ENCODE measurements around the gene CFAP53.

CFAP53 gene

DNA sequence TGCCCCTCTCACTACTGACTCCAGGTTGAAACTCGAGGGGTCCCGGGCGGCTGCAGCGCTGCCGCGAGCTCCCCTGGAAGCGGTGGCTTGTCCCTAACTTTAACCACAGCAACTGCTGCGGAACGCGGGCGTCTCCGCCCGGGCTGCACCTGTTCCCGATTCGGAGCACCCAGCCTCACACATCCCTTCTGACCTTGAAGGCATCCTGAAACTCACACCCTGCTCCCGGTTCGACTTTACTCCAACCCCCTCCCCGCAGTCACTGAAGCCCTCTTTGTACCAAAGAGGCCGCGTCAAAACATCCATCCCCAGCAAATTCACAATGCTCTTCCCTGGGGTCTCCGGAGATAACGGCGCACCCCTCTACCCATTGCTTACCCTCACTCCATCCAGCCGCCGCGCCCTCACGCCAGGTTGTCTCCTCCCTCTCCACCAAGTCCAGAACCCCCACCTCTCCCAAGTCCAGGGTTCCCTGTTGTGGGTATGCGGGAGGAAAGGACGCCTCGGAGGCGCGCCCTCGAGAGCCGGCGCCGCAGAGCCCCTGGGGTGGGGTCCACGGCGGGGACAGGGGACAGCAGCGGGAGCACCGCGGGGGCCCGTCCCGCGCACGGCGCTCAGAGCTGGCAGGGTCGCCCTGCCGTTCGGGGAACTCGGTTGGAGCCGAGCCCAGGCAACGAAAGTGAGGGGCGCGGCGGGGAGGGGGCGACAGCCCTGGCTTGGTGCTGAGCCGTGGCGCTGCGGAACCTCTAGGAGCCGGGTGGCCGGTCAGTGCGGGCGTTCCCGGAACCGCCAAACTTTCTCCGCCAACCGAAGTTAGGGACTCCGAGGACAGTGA, 72.3 kb downstream of the CFAP53 start:
- peak; percentile 83 for DNase-seq

DNA sequence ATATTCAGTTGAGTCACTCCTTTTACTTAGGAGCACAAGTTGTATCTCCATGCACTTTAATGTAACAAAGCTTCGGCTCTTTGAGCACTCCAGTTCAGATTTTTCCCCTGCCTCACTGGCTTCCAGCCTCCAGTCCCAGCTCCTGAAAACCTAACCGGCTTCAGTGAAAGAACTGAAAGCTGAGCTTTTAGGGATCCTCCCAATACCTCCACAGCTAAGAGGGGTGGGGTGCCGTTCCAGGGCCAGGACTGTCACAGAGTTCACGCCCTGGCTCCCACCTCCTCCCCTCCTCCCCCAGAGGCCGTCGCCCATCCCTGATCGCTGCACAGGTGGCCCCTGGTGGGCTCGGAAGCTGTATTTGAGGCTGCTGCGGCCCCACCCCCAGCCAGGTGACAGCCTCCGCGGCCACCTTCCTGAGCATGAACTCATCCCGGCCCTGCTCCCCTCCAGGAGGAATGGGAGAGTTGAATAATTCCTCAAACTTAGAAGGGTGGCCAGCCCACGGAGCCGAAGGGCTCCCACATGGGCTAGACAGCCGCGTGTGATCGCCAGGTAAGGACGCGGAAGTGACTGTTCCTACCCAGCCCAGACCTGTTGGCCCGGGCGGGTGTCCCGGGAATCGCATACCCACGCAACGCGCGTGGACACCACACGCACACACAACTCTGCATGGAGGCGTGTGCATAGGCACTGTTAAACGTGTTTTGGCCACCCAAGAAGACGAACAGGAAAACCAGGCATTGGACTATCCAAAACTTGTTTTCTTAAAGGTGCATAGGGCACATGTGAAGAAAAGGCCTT, 73.1 kb downstream of the CFAP53 start:
- peak; percentile 88 for DNase-seq

DNA sequence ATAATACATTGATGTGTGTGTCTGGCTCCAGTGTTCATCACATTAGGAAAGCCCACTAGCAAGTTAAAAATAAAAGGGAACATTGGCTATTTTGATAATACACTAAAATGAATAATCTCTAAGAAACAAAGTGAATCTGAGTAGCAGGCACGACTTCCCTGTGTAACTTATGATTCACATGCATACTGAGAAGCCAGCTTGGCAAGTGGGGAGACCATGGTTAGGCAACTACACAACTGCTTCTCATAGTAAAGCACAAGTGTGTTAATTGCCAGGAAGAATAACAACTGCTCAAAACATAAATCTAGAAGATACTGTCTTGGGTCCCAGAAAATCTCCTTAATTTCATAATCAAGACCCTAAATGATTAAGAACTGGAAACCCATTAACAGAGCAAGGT, 75.4 kb downstream of the CFAP53 start:
- peak; percentile 54 for DNase-seq

DNA sequence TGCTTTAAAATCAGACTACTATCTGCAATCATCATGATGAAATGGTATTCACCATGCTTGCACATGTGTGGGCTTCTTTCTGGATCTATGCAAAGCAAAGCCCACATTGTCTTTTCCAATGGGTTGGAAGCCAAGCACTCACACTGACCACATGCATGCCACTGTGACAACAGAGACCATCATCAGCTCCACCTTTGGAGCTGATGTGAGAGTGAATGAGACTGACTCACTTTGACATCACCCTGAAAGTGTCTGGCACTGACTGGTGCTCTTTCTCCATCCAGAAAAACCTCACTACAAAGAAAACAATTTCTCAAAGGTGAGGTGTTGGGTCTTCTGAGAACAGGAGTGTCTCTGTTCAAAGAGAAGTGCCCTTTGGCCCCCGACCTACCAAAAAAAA, 76.1 kb downstream of the CFAP53 start:
- DNase-seq: peak; percentile 62

DNA sequence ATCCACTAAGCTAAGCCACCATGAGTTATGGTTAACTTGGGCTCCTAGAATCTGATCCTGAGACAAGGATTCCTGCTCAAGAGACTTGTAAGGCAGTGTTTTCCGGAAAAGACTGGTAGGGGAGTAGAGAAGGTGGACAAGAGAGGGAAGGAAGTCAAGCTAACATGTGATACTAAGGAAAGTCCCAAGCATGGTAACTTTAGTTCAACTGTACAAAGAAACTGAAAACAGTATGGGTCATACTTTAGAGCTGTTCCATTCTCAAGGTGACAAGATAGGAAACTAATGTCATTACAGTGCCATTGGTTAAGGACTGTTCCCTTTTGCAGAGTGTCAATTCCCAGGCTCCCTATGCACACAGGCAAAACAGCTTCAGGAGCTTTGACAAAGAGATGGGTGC, 77.1 kb downstream of the CFAP53 start:
- DNase-seq: no peak

DNA sequence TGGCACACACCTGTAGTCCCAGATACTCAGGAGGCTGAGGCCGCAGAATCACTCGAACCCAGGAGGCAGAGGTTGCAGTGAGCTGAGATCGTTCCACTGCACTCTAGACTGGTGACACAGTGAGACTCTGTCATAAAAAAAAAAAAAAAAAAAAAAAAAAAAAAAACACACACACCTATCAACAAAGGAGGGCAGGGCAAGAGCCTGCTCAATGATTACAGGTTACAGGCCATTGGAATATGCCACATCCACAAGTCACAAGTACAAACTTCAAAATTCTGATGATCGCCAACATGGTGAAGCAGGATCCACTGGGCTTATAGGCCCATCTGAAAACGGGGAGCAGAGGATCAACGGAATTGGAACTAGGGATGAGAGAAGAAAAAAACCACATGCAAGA, 77.6 kb downstream of the CFAP53 start:
- no peak for DNase-seq

DNA sequence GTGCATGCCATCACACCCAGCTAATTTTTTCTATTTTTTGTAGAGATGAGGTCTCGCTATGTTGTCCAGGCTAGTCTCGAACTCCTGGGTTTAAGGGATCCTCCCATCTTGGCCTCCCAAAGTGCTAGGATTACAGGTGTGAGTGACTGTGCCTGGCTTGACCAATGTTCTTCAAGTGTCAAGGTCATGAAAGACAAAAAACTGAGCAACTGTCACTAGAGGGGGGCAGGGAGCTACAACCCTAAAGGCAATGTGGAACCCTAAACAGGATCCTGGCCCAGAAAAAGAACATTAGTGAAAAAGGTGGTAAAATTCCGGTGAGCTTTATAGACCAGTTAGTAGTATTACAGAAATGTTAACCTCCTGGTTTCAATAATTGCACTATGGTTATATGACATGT, 78.6 kb downstream of the CFAP53 start:
- DNase-seq: no peak

DNA sequence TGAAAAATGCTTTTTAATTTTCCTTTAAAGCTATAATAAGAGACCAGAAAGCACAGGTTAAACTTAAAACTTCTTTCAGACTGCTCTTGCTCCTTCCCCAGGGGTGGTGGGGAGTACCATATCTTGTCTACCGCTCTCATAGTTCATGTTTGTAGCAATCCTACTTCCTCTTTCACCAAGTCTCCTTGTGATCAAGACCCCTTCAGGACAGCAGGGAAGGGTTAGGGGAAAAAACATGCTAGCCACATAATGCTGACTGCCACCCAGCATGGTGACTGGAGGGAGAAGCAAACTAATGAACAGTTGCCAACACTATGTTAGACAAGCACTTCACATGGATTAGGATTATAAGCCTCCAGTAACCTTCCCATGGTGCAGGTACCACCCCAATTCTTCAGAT, 79.9 kb downstream of the CFAP53 start:
- no peak for DNase-seq

DNA sequence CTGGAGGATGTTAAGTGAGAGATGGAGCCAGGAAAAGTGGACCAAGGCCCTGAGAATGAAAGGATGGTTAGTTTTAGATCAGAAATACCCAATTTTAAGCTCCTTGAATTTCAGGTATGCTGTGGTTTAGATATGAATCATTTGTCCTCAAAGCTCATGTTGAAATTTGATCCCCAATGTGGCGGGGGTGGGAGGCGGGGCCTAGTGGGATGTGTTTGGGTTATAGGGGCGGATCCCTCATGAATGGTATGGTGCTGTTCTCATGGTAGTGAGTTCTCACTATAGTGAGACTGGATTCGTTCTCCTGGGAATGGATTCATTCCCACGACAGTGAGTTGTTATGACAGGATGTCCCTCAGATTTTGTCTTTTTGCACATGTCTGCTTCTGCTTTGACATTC, 82.7 kb downstream of the CFAP53 start:
- peak; percentile 87 for DNase-seq

DNA sequence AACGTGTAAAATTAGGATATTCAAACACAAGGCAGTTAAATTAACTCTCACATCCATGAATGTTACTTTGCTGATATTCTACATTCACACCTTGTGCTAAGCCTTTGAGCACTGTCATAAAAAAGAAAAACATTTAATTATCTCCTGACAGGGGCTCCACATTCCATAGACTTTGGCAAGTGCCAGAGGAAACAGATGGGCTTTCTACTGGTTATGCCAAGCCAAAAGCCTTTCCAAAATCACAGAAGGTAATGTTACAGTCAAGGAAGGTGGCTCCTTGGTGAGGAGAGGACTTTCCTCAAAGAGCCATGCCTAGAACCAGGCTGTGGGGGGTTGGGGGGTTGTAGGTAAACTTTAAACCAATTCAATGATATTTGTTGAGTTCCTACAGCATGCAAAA, 83.8 kb downstream of the CFAP53 start:
- DNase-seq: peak; percentile 92

DNA sequence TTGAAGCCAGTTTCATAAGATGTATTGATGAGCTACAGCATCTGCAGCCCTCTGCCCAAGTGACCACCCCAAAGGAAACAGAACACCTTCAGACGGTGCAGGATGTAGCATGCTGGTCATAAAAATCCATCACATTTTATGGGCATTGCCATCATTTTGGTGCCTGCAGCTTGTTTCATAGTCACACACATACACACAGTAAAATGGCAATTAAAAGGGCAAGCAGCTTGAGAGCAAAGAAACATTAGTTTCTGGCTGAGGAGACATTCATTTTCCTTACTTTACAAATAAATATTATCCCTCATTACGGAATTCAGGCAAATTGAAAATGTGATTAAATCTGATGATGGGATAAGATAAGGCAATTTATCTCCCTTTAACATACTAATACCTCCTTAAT, 84.7 kb downstream of the CFAP53 start:
- DNase-seq: peak; percentile 94

DNA sequence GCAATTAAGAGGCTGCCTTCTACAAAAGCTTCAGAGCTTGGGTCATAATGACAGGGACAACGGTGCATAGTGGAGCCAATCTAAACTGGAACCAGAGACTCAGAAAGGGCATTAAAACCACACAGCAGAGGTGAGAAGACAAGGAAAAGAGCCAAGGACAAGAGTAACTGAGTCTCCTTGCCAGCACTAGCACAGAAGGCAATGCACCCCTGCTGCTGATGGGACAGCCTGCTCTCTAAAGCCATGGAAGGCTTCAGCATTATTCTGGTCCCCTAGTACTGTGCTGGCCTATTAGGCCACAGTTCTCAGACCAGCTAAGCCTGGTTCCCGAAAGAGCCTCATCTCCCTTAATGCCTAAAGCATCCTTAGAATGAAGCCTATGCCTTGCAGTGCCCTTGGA, 86.8 kb downstream of the CFAP53 start:
- no peak for DNase-seq

DNA sequence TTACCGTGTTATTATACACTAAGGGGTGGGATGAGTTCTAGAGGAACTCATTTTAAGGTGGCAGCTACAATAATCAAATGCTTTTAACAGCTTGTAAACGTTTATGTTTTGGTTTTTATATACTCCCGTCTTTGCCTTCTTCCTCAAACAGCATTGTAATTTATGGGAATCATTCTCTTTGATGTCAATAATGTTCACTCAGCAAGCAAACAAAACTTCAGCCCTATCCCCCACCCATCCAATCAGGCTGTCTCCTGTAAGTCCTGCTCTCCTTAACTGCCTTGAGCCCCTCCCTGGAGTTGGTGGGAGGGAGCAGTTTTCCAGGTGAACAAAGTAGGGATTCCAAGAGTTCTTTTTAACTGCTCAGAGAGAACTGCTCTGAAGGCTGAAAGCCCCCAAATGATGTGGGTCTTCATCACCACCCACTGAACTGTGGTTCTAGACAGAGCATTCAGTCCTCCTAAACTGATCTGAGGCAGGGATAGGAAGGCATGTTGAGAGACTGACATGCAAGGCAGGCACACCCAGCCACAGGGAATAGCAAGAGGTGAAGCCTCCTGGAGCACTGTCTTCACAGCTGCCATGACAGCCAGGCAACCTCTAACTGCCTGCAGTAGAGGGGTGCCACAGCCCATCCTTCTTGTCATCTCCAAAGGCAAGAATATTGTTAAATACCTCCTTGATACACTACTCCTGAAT, 88.9 kb downstream of the CFAP53 start:
- peak; percentile 89 for DNase-seq

All from NCI-H69 (cell line).